H1 (cell line): ENCODE data around the gene FGB. TPM values are rescaled to one million over a fixed set of nuclear protein-coding genes. Genes with fewer than 3 reads are reported as not detected.

Experiments
- KDM4A ChIP-seq: IDR thresholded peaks from one replicate; pipeline ENCODE4 v1.7.1; 2012; ENCODE audit warnings: low read depth, mild to moderate bottlenecking, moderate library complexity, low read length, inconsistent platforms; ENCODE audit not compliant: severe bottlenecking
- RAD21 ChIP-seq, 2 experiments: IDR thresholded peaks in 1 of 2; conservative IDR thresholded peaks in 1 of 2; 2 replicates each; pipeline ENCODE4 v1.6.1; 2011; ENCODE audit warnings: low read depth in 2 of 2, low read length in 2 of 2, improper control_type of control experiment in 1 of 2, inconsistent platforms in 1 of 2, mild to moderate bottlenecking in 1 of 2, moderate library complexity in 1 of 2
- TAF7 ChIP-seq: optimal IDR thresholded peaks from 2 replicates; pipeline ENCODE3; 2011; ENCODE audit warnings: low read depth, mild to moderate bottlenecking, inconsistent platforms, low read length, moderate library complexity, borderline replicate concordance
- polyA plus RNA-seq, 7 experiments: library from polyadenylated mRNA; depleted of rRNA in 3 of 7; stranded (reverse) in 5 of 7; unstranded in 2 of 7; fragments of >200 nt in 5 of 7; fragments of 200-250 nt in 2 of 7; gene quantifications; 1 replicate in 5 of 7; 2 replicates in 1 of 7; 4 replicates in 1 of 7; pipeline versions ENCODE4 v1.2.1 to v1.2.3, GENCODE V29; 2011 to 2013; ENCODE audit warnings: missing spikeins in 2 of 7, mixed read lengths in 2 of 7
- total RNA-seq: library from RNA; stranded (reverse); fragmentation: NEBNext Ultra II Directional; extraction: Animal tissue kit (Norgen Biotek cat#: 25700); gene quantifications from 2 replicates; pipeline ENCODE4 v1.2.1, GENCODE V29; 2021

The FGB gene
- total and polyA plus RNA-seq, 2 of the 8 experiments (the other 6 are each of a cell fraction or from before 2014, with no cell fraction given) = not detected

DNA sequence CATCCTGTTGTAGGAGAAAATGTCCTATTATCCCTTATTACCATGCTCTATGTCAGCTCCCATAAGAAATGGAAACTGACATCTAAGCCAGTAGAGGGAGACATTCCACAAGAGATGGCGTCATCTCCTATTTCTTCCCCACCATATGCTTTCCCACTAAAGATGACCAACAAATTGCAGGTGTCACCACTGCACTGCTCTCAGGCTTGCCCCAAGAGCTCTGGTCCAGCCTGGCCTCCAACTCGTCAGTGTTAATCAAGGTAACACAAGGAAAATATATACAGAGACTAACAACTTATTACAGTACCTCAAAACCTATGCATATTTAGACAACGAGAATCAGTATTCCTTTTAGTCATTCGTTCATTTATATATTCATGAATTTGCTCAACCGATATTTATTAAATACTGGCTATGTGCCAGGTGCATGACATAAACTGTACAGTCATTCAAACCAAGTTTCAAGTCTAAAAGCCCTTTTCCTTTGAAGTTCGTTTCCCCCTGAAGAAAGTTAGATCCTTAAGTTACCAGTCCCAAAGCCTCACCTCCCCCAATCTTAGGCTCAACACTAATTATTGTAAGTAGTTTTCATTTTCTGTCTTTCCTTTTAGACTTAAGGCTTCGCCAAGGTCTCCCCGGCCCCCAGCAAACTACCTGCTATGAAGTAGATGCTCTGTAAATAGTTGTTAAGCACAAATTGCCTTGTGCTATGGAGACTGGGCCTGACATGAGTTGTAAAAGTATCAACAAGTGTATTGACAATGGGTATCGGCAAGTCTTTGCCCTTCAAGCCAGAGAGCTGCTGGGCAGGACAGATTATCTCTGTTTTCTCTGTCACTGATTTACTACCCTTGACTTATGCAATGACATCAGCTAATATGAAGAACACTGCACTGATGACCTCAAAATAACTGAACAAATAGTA is 3.1 kb upstream of the FGB start (continued):
- no peak for TF ChIP-seq TAF7
- no peak for TF ChIP-seq KDM4A
- peak; percentile 93 to 94 for TF ChIP-seq RAD21 (IDR thresholded peaks at IDR 0.05 in 1 of 2, conservative IDR thresholded peaks at IDR 0.05 in 1 of 2; ENCODE audit: low read depth in 2 of 2, low read length in 2 of 2)
